ENCODE results near the gene UNK. TPM values are rescaled to one million over a fixed set of nuclear protein-coding genes. Genes with fewer than 3 reads are reported as not detected.

UNK gene
- total RNA-seq, 1 donor: 30.2 TPM

- TF ChIP-seq CTCF (IDR thresholded peaks at IDR 0.05; ENCODE audit: insufficient read depth, low read length): peak; percentile 64
- peak; percentile 55 for DNase-seq (ENCODE audit: low read depth)
Observed at GRCh38 chr17:75764711-75765421, 19.7 kb upstream of the UNK start, which contains the start of gene GALK1. TSS of gene GALK1 (minus strand) at chr17:75765192. CDS start at chr17:75765136, 56 bp downstream.

GRCh38 chr17:75765981-75766380 lies 18.6 kb upstream of the UNK start:
- TF ChIP-seq CTCF (IDR thresholded peaks at IDR 0.05; ENCODE audit: insufficient read depth, low read length): no peak
- DNase-seq (ENCODE audit: low read depth): no peak
- no peak overlapping the region for H3K4me3 ChIP-seq (ENCODE audit: low read depth, low read length)

More at GRCh38 chr17:75764711-75765421, 19.7 kb upstream of the UNK start, which contains the start of gene GALK1:
- peak within 1 kb of the TSS; percentile 71 for H3K4me3 ChIP-seq (ENCODE audit: low read depth, low read length)

GRCh38 chr17:75767881-75768280 lies 16.7 kb upstream of the UNK start:
- no peak for DNase-seq (ENCODE audit: low read depth)
- H3K4me3 ChIP-seq (ENCODE audit: low read depth, low read length): no peak overlapping the region
- no peak for TF ChIP-seq CTCF (IDR thresholded peaks at IDR 0.05; ENCODE audit: insufficient read depth, low read length)

- H3K4me3 ChIP-seq (ENCODE audit: low read depth, low read length): no peak overlapping the region
- no peak for TF ChIP-seq CTCF (IDR thresholded peaks at IDR 0.05; ENCODE audit: insufficient read depth, low read length)
- no peak for DNase-seq (ENCODE audit: low read depth)
Observed at GRCh38 chr17:75769536-75769935, 15.1 kb upstream of the UNK start.

- peak; percentile 13 for TF ChIP-seq CTCF (IDR thresholded peaks at IDR 0.05; ENCODE audit: insufficient read depth, low read length)
- no peak overlapping the region for H3K4me3 ChIP-seq (ENCODE audit: low read depth, low read length)
- DNase-seq (ENCODE audit: low read depth): peak; percentile 41
Observed at GRCh38 chr17:75771334-75772281, 13.0 kb upstream of the UNK start.

- H3K4me3 ChIP-seq (ENCODE audit: low read depth, low read length): no peak overlapping the region
- TF ChIP-seq CTCF (IDR thresholded peaks at IDR 0.05; ENCODE audit: insufficient read depth, low read length): no peak
- DNase-seq (ENCODE audit: low read depth): no peak
Observed at GRCh38 chr17:75773121-75773807, 11.3 kb upstream of the UNK start.

Measured in fibroblast of the aortic adventitia (primary cell).